ENCODE data around the gene NXPE3. TPM values are rescaled to one million over a fixed set of nuclear protein-coding genes. Genes with fewer than 3 reads are reported as not detected.

The NXPE3 gene
- total RNA-seq, 1 donor from 2014 or later, result 12.5 TPM

DNA sequence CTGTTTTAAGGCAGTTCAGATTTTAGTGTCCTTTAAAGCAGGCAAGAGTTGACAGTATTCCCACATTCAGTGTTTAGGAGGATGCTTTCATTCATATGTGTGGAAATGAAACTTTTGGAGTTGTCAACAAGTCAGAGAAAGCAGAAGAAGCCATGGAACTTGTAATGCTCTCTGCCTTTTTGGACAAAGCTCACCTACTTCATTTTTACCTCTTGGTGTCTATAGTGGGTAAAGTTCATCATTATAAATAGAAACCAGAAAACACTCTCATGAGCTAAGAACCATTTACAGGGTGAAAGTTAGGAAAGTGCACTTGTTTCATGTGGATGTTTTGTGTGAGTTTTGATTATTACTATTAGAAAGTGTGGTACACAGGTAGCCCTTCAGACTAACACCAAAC, 61.1 kb downstream of the NXPE3 start:
- peaks cover 7% of the 10 kb centered on the region for H3K36me3 Mint-ChIP-seq
- no peak overlapping the region for H3K4me3 Mint-ChIP-seq
- TF ChIP-seq, protein P1, sequence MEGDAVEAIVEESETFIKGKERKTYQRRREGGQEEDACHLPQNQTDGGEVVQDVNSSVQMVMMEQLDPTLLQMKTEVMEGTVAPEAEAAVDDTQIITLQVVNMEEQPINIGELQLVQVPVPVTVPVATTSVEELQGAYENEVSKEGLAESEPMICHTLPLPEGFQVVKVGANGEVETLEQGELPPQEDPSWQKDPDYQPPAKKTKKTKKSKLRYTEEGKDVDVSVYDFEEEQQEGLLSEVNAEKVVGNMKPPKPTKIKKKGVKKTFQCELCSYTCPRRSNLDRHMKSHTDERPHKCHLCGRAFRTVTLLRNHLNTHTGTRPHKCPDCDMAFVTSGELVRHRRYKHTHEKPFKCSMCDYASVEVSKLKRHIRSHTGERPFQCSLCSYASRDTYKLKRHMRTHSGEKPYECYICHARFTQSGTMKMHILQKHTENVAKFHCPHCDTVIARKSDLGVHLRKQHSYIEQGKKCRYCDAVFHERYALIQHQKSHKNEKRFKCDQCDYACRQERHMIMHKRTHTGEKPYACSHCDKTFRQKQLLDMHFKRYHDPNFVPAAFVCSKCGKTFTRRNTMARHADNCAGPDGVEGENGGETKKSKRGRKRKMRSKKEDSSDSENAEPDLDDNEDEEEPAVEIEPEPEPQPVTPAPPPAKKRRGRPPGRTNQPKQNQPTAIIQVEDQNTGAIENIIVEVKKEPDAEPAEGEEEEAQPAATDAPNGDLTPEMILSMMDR (conservative IDR thresholded peaks at IDR 0.05), result no peak
- no peak for DNase-seq (ENCODE audit: extremely low spot score, unreplicated experiment)
- no peaks in the 10 kb centered on the region for H3K9me3 Mint-ChIP-seq
- peaks cover 12% of the 10 kb centered on the region for H3K4me1 Mint-ChIP-seq (ENCODE audit: unreplicated experiment)
- no peaks in the 10 kb centered on the region for H3K27me3 Mint-ChIP-seq
- H3K27ac Mint-ChIP-seq, result no peak overlapping the region

- H3K4me3 Mint-ChIP-seq, result no peak overlapping the region
- TF ChIP-seq, protein P1 (conservative IDR thresholded peaks at IDR 0.05), result no peak
- peaks cover 4% of the 10 kb centered on the region for H3K4me1 Mint-ChIP-seq (ENCODE audit: unreplicated experiment)
- H3K9me3 Mint-ChIP-seq, result no peaks in the 10 kb centered on the region
- H3K27ac Mint-ChIP-seq, result no peak overlapping the region
- no peaks in the 10 kb centered on the region for H3K27me3 Mint-ChIP-seq
- H3K36me3 Mint-ChIP-seq, result peaks cover 3% of the 10 kb centered on the region
- DNase-seq (ENCODE audit: extremely low spot score, unreplicated experiment), result no peak
Measured at GRCh38 chr3:101842245-101842934, 63.4 kb downstream of the NXPE3 start.

DNA sequence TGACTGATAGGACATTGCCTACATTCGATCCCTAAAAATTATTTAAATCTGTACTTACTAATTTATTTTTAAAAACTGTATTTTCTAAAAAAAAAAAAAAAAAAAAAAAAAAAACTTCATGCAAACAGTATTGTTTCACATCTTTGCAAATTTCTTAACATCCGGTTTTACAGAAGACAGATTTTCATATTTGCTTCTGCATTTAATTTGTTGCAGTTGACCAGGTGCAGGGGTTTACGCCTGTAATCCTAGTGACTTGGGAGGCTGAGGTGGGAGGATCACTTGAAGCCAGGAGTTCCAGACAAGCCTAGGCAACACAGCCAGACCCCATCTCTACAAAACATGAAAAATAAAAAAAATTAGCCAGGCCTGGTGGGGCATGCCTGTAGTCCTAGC, 63.9 kb downstream of the NXPE3 start:
- DNase-seq (ENCODE audit: extremely low spot score, unreplicated experiment), result no peak
- Mint-ChIP-seq H3K9me3 (no peaks in the 10 kb centered on the region), H3K4me1 (ENCODE audit: unreplicated experiment) (peaks cover 4% of the 10 kb centered on the region), H3K27me3 (no peaks in the 10 kb centered on the region), H3K27ac (no peak overlapping the region), H3K4me3 (no peak overlapping the region), H3K36me3 (peaks cover 3% of the 10 kb centered on the region)
- TF ChIP-seq, protein P1 (conservative IDR thresholded peaks at IDR 0.05), result no peak

DNA sequence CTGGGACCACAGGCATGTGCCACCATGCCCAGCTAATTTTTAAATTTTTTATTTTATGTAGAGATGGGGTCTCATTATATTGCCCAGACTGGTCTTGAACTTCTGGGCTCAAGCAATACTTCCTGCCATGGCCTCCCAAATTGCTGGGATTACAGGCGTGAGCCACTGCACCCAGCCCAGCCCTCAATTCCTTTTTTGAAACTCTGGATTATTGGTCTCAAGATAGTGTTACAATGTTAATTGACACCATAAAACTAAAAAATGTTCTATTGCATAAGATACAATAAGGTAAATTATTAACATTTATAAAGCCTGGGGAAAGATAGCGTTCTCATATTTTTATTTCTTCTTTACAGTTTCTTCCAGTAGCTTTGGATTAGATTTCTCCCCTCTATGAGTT, 66.4 kb downstream of the NXPE3 start:
- peaks cover 12% of the 10 kb centered on the region for H3K4me1 Mint-ChIP-seq (ENCODE audit: unreplicated experiment)
- no peaks in the 10 kb centered on the region for H3K9me3 Mint-ChIP-seq
- H3K27ac Mint-ChIP-seq, result no peak overlapping the region
- H3K36me3 Mint-ChIP-seq, result peaks cover 3% of the 10 kb centered on the region
- DNase-seq (ENCODE audit: extremely low spot score, unreplicated experiment), result no peak
- H3K27me3 Mint-ChIP-seq, result no peaks in the 10 kb centered on the region
- H3K4me3 Mint-ChIP-seq, result no peak overlapping the region
- TF ChIP-seq, protein P1 (conservative IDR thresholded peaks at IDR 0.05), result no peak

- H3K4me1 Mint-ChIP-seq (ENCODE audit: unreplicated experiment), result peaks cover 21% of the 10 kb centered on the region
- no peak for DNase-seq (ENCODE audit: extremely low spot score, unreplicated experiment)
- TF ChIP-seq, protein P1 (conservative IDR thresholded peaks at IDR 0.05), result no peak
- H3K36me3 Mint-ChIP-seq, result peaks cover 16% of the 10 kb centered on the region
- H3K4me3 Mint-ChIP-seq, result no peak overlapping the region
- H3K27ac Mint-ChIP-seq, result peak overlapping the region; percentile 96
- no peaks in the 10 kb centered on the region for H3K27me3 Mint-ChIP-seq
- no peaks in the 10 kb centered on the region for H3K9me3 Mint-ChIP-seq
Measured at GRCh38 chr3:101846709-101847108, 67.7 kb downstream of the NXPE3 start.
